ENCODE measurements around the gene ST6GALNAC4. TPM values are rescaled to one million over a fixed set of nuclear protein-coding genes. Genes with fewer than 3 reads are reported as not detected.
"Not testable (repeated sequence)": the region's sequence is repeated elsewhere in the genome, so short reads cannot be mapped to it uniquely, and the experiment has no call there.

The ST6GALNAC4 gene
- total RNA-seq, 4 donors from 2014 or later, result 20.3 to 44.8 (median 35.9) TPM

- no peak for DNase-seq (ENCODE audit: extremely low spot score)
- intact Hi-C loops (cut with DNase I), result no loop called here
- Histone ChIP-seq H3K4me3 (no peak overlapping the region), H3K9me3 (no peaks in the 10 kb centered on the region), H3K27me3 (no peaks in the 10 kb centered on the region), H3K36me3 (peaks cover 20 to 54% (median 45%) of the 10 kb centered on the region in 4 donors), H3K27ac (replicated peaks in 1 of 4) (no peak overlapping the region), H3K4me1 (peaks cover 10 to 28% (median 15%) of the 10 kb centered on the region in 4 donors)
- TF ChIP-seq POLR2AphosphoS5 (IDR thresholded peaks at IDR 0.05) (no peak), CTCF (IDR thresholded peaks at IDR 0.05) (no peak), EP300 (IDR thresholded peaks at IDR 0.05) (no peak), POLR2A (IDR thresholded peaks at IDR 0.05; ENCODE audit: low read depth) (no peak)
- 79% methylated on average over 7 of the region's 7 CpGs for WGBS
Observed at GRCh38 chr9:127883959-127884358, 32.9 kb downstream of the ST6GALNAC4 start.

- peaks cover 18 to 45% (median 32%) of the 10 kb centered on the region in 4 donors for H3K4me1 ChIP-seq
- H3K4me3 ChIP-seq; intact Hi-C loops (cut with DNase I); DNase-seq (ENCODE audit: extremely low spot score); H3K9me3 ChIP-seq; H3K27me3 ChIP-seq; H3K27ac ChIP-seq (replicated peaks in 1 of 4): not testable (repeated sequence)
- WGBS, result 93% methylated on average over 3 of the region's 3 CpGs
- peaks cover 8 to 32% (median 23%) of the 10 kb centered on the region in 4 donors for H3K36me3 ChIP-seq
Observed at GRCh38 chr9:127881715-127882114, 35.1 kb downstream of the ST6GALNAC4 start.

DNA sequence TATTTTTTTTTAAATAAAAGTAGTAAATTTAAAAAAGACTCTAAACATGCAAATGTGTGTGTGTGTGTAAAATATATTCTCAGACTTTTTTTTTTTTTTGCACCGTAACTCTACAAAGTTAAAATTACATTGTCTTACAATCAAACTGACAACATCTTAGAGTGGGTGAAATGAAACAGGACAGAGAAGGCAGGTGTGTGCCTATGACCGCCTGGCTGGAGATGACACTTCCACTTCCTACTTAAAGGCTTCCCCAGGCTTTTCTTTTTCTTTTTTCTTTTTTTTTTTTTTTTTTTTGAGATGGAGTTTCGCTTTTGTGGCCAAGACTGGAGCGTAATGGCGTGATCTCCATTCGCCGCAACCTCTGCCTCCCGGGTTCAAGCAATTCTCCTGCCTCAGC lies 36.7 kb downstream of the ST6GALNAC4 start:
- intact Hi-C loops (cut with DNase I), result no loop called here
- TF ChIP-seq CTCF (IDR thresholded peaks at IDR 0.05) (no peak), POLR2A (IDR thresholded peaks at IDR 0.05; ENCODE audit: low read depth) (no peak), EP300 (IDR thresholded peaks at IDR 0.05) (no peak), POLR2AphosphoS5 (IDR thresholded peaks at IDR 0.05) (no peak)
- H3K36me3 ChIP-seq, result peaks cover 0 to 16% (median 7%) of the 10 kb centered on the region in 4 donors
- 79% methylated on average over 8 of the region's 8 CpGs for WGBS
- DNase-seq (ENCODE audit: extremely low spot score), result no peak
- H3K27me3 ChIP-seq, result no peaks in the 10 kb centered on the region
- H3K27ac ChIP-seq (replicated peaks in 1 of 4), result no peak overlapping the region
- peaks cover 30 to 54% (median 43%) of the 10 kb centered on the region in 4 donors for H3K4me1 ChIP-seq
- no peaks in the 10 kb centered on the region for H3K9me3 ChIP-seq
- no peak overlapping the region for H3K4me3 ChIP-seq

GRCh38 chr9:127878652-127879390 lies 38.0 kb downstream of the ST6GALNAC4 start:
- Histone ChIP-seq H3K4me1 (peaks cover 37 to 55% (median 48%) of the 10 kb centered on the region in 4 donors), H3K4me3 (no peak overlapping the region), H3K27ac (replicated peaks in 1 of 4) (peak overlapping the region in 2 of 4 donors; percentile 84 to 87), H3K9me3 (no peaks in the 10 kb centered on the region), H3K36me3 (peaks cover 0 to 7% (median 0%) of the 10 kb centered on the region in 4 donors), H3K27me3 (no peaks in the 10 kb centered on the region)
- WGBS, result 62% methylated on average over 8 of the region's 8 CpGs
- TF ChIP-seq POLR2A (IDR thresholded peaks at IDR 0.05; ENCODE audit: low read depth), result no peak
- no peak for TF ChIP-seq CTCF (IDR thresholded peaks at IDR 0.05)
- TF ChIP-seq POLR2AphosphoS5 (IDR thresholded peaks at IDR 0.05), result no peak
- no peak for TF ChIP-seq EP300 (IDR thresholded peaks at IDR 0.05)
- intact Hi-C loops (cut with DNase I), result no loop called here
- no peak for DNase-seq (ENCODE audit: extremely low spot score)

DNA sequence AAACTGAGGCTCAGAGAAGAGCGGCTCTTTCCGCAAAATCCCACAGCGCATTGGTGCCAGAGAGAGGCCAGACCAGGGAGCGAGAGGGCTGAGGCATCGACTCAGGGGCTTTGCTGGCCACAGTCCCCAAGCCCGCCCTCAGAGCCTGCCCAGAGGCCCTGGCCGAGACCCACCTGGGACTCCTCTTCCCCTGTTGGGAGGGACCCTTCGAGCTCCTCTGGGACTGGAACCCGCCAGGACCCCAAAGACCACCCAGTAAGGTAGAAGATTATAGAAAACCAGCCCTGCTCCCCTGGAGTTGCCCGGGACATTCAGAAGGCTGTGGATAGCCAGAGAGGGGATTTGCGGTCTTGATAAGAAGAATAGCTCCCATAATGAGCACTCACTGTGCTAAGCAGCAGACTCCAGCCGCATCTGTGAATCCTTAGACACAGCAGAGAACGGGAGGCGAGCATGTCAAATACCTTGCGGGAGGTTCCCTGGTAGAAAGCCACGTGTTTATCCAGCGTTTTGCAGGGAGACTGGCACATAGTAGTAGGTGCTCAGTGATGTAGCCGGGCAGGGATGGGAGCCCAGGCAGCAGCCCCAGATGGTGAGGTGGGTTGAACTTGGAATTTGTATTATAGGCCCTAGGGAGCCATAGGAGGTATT lies 38.7 kb downstream of the ST6GALNAC4 start:
- peak overlapping the region; percentile 80 to 91 (median 86) for H3K27ac ChIP-seq (replicated peaks in 1 of 4)
- peak overlapping the region; percentile 67 to 91 (median 76) for H3K4me3 ChIP-seq
- 39% methylated on average over 18 of the region's 18 CpGs for WGBS
- H3K4me1 ChIP-seq, result peaks cover 44 to 62% (median 54%) of the 10 kb centered on the region in 4 donors
- no peaks in the 10 kb centered on the region for H3K27me3 ChIP-seq
- H3K9me3 ChIP-seq, result no peaks in the 10 kb centered on the region
- no peak for TF ChIP-seq CTCF (IDR thresholded peaks at IDR 0.05)
- DNase-seq (ENCODE audit: extremely low spot score), result no peak
- intact Hi-C loops (cut with DNase I), result no loop called here
- H3K36me3 ChIP-seq, result peaks cover 0 to 9% (median 3%) of the 10 kb centered on the region in 4 donors

All from esophagus muscularis mucosa (tissue), 4 donors.